HG03196 (cell line): ENCODE measurements around the gene NEK6.

Experiments used
- ATAC-seq: cut with Tn5 transposase; IDR thresholded peaks from one replicate; pipeline ENCODE4 v1.9.1; 2021; ENCODE audit not compliant: unreplicated experiment

Gene NEK6

GRCh38 chr9:124351672-124352468 is 94.1 kb downstream of the NEK6 start:
- ATAC-seq = no peak

GRCh38 chr9:124352616-124353015 is 94.9 kb downstream of the NEK6 start:
- ATAC-seq = no peak

- no peak for ATAC-seq
Measured at GRCh38 chr9:124353166-124353768, 95.5 kb downstream of the NEK6 start.

- no peak for ATAC-seq
Measured at GRCh38 chr9:124353811-124354274, 96.1 kb downstream of the NEK6 start.

GRCh38 chr9:124354346-124355038 is 96.7 kb downstream of the NEK6 start:
- no peak for ATAC-seq

GRCh38 chr9:124355039-124355940 is 97.5 kb downstream of the NEK6 start:
- ATAC-seq = no peak

GRCh38 chr9:124355941-124356744 is 98.4 kb downstream of the NEK6 start:
- ATAC-seq = no peak

GRCh38 chr9:124356745-124357390 is 99.1 kb downstream of the NEK6 start:
- ATAC-seq = no peak

- no peak for ATAC-seq
Measured at GRCh38 chr9:124357721-124358361, 100.1 kb downstream of the NEK6 start.

GRCh38 chr9:124358631-124359030 is 100.9 kb downstream of the NEK6 start:
- ATAC-seq = no peak

- no peak for ATAC-seq
Measured at GRCh38 chr9:124359426-124359825, 101.7 kb downstream of the NEK6 start.

- ATAC-seq = no peak
Measured at GRCh38 chr9:124359855-124360678, 102.3 kb downstream of the NEK6 start.

GRCh38 chr9:124361128-124361527 is 103.4 kb downstream of the NEK6 start:
- no peak for ATAC-seq

GRCh38 chr9:124363326-124364096 is 105.8 kb downstream of the NEK6 start:
- ATAC-seq = no peak

- ATAC-seq = no peak
Measured at GRCh38 chr9:124364141-124364540, 106.4 kb downstream of the NEK6 start.

GRCh38 chr9:124365036-124365435 is 107.3 kb downstream of the NEK6 start:
- ATAC-seq = no peak

- ATAC-seq = no peak
Measured at GRCh38 chr9:124366476-124367220, 108.9 kb downstream of the NEK6 start.
